NCI-H774 (cell line): ENCODE measurements around the gene MARVELD3.
"Not testable (repeated sequence)": the region's sequence is repeated elsewhere in the genome, so short reads cannot be mapped to it uniquely, and the experiment has no call there.

ENCODE experiments used
- DNase-seq: peaks from one replicate; lab custom pipeline; 2025; lab: John Stamatoyannopoulos, UW

Gene MARVELD3

GRCh38 chr16:71626018-71626857 is at the start of gene MARVELD3:
Gene MARVELD3, plus strand, starts transcription at chr16:71626184. Its CDS starts 46 bp downstream, at chr16:71626230.
- DNase-seq = peak; percentile 42

GRCh38 chr16:71576971-71577370 is 49.0 kb upstream of the MARVELD3 start, which contains the start of gene TAT:
Gene TAT, minus strand, starts transcription at chr16:71577092. Its CDS starts 677 bp downstream, at chr16:71576415.
- no peak for DNase-seq

GRCh38 chr16:71582553-71582848 is 43.5 kb upstream of the MARVELD3 start:
- not testable (repeated sequence) for DNase-seq

- no peak for DNase-seq
Observed at GRCh38 chr16:71584543-71585317, 41.3 kb upstream of the MARVELD3 start.

GRCh38 chr16:71585318-71585703 is 40.7 kb upstream of the MARVELD3 start:
- no peak for DNase-seq

GRCh38 chr16:71589334-71589733 is 36.6 kb upstream of the MARVELD3 start:
- not testable (repeated sequence) for DNase-seq

GRCh38 chr16:71590071-71590470 is 35.9 kb upstream of the MARVELD3 start:
- not testable (repeated sequence) for DNase-seq

GRCh38 chr16:71590584-71590983 is 35.4 kb upstream of the MARVELD3 start:
- DNase-seq = no peak

GRCh38 chr16:71591917-71592316 is 34.1 kb upstream of the MARVELD3 start:
- no peak for DNase-seq

GRCh38 chr16:71593048-71593999 is 32.7 kb upstream of the MARVELD3 start:
- no peak for DNase-seq

GRCh38 chr16:71594000-71594646 is 31.9 kb upstream of the MARVELD3 start:
- no peak for DNase-seq

- not testable (repeated sequence) for DNase-seq
Observed at GRCh38 chr16:71595340-71595826, 30.6 kb upstream of the MARVELD3 start.

GRCh38 chr16:71598426-71598825 is 27.6 kb upstream of the MARVELD3 start:
- DNase-seq = not testable (repeated sequence)

- no peak for DNase-seq
Observed at GRCh38 chr16:71600822-71601221, 25.2 kb upstream of the MARVELD3 start.

- no peak for DNase-seq
Observed at GRCh38 chr16:71609066-71609465, 16.9 kb upstream of the MARVELD3 start.

GRCh38 chr16:71610447-71610846 is 15.5 kb upstream of the MARVELD3 start:
- no peak for DNase-seq

- DNase-seq = peak; percentile 47
Observed at GRCh38 chr16:71610936-71611871, 14.8 kb upstream of the MARVELD3 start.

- not testable (repeated sequence) for DNase-seq
Observed at GRCh38 chr16:71614956-71615355, 11.0 kb upstream of the MARVELD3 start.

GRCh38 chr16:71618429-71618828 is 7.6 kb upstream of the MARVELD3 start:
- no peak for DNase-seq

GRCh38 chr16:71622088-71622487 is 3.9 kb upstream of the MARVELD3 start:
- DNase-seq = no peak
